GM21786 (cell line): ENCODE data around the gene PEX12.
"Not testable (repeated sequence)": the region's sequence is repeated elsewhere in the genome, so short reads cannot be mapped to it uniquely, and the experiment has no call there.

Experiments
- ATAC-seq: cut with Tn5 transposase; IDR thresholded peaks from one replicate; pipeline ENCODE4 v1.9.1; 2021; ENCODE audit not compliant: unreplicated experiment

PEX12 gene

GRCh38 chr17:35578929-35579432 lies 610 bp upstream of the PEX12 start:
- no peak for ATAC-seq

- ATAC-seq, result no peak
These were observed 558 bp downstream of the PEX12 start for GRCh38 chr17:35577830-35578196.

- ATAC-seq, result no peak
These were observed 2.6 kb downstream of the PEX12 start for GRCh38 chr17:35575759-35576158.

GRCh38 chr17:35569405-35569804 lies 9.0 kb downstream of the PEX12 start:
- no peak for ATAC-seq

- ATAC-seq, result no peak
These were observed 9.8 kb downstream of the PEX12 start for GRCh38 chr17:35568561-35568960.

GRCh38 chr17:35566968-35567367 lies 11.4 kb downstream of the PEX12 start:
- ATAC-seq, result no peak

GRCh38 chr17:35563181-35563580 lies 15.2 kb downstream of the PEX12 start:
- ATAC-seq, result not testable (repeated sequence)

- no peak for ATAC-seq
These were observed 17.7 kb downstream of the PEX12 start, which contains the start of gene SLFN14 for GRCh38 chr17:35560703-35561102. Gene SLFN14 (minus strand): TSS chr17:35560819. CDS start chr17:35558062, 2,757 bp downstream.

GRCh38 chr17:35559495-35560210 lies 18.7 kb downstream of the PEX12 start:
- no peak for ATAC-seq

GRCh38 chr17:35557353-35557752 lies 21.0 kb downstream of the PEX12 start:
- ATAC-seq, result no peak

GRCh38 chr17:35555691-35556090 lies 22.7 kb downstream of the PEX12 start:
- ATAC-seq, result no peak

- no peak for ATAC-seq
These were observed 23.7 kb downstream of the PEX12 start for GRCh38 chr17:35554668-35555067.

- ATAC-seq, result no peak
These were observed 25.1 kb downstream of the PEX12 start for GRCh38 chr17:35553310-35553709.

GRCh38 chr17:35548978-35549377 lies 29.4 kb downstream of the PEX12 start:
- no peak for ATAC-seq

- no peak for ATAC-seq
These were observed 30.1 kb downstream of the PEX12 start for GRCh38 chr17:35548208-35548810.

GRCh38 chr17:35546487-35546886 lies 31.9 kb downstream of the PEX12 start:
- ATAC-seq, result no peak

- ATAC-seq, result no peak
These were observed 33.2 kb downstream of the PEX12 start for GRCh38 chr17:35545150-35545549.

GRCh38 chr17:35543856-35544255 lies 34.5 kb downstream of the PEX12 start:
- ATAC-seq, result no peak

- no peak for ATAC-seq
These were observed 35.4 kb downstream of the PEX12 start for GRCh38 chr17:35542990-35543389.

GRCh38 chr17:35541434-35541833 lies 36.9 kb downstream of the PEX12 start:
- no peak for ATAC-seq

GRCh38 chr17:35540589-35541404 lies 37.6 kb downstream of the PEX12 start:
- ATAC-seq, result no peak

GRCh38 chr17:35539659-35540026 lies 38.7 kb downstream of the PEX12 start:
- no peak for ATAC-seq
